Hepatocyte (in vitro differentiated cells): ENCODE measurements around the gene DIAPH2. TPM values are rescaled to one million over a fixed set of nuclear protein-coding genes. Genes with fewer than 3 reads are reported as not detected.

Source experiments
- DNase-seq: peaks from one replicate; pipeline ENCODE4 v3.0.0-alpha.2; 2016; ENCODE audit warnings: low spot score
- H2AFZ ChIP-seq: fragments of 200-600 bp; sonication (generic); 2 replicates; pipeline ENCODE4 v1.6.0; 2016; ENCODE audit warnings: antibody characterized with exemption, mild to moderate bottlenecking
- H3K27ac ChIP-seq: fragments of 200-600 bp; sonication (generic); 2 replicates; pipeline ENCODE4 v1.5.1; 2016; ENCODE audit warnings: mild to moderate bottlenecking
- H3K27me3 ChIP-seq: fragments of 200-600 bp; sonication (generic); 2 replicates; pipeline ENCODE4 v1.6.1; 2016
- H3K36me3 ChIP-seq: fragments of 200-600 bp; sonication (generic); replicated peaks from 2 replicates; pipeline ENCODE4 v1.5.1; 2016; ENCODE audit warnings: low read depth; ENCODE audit not compliant: insufficient read depth
- H3K4me1 ChIP-seq: fragments of 200-600 bp; sonication (generic); 2 replicates; pipeline ENCODE4 v1.5.1; 2016; ENCODE audit warnings: mild to moderate bottlenecking, moderate library complexity; ENCODE audit not compliant: insufficient read depth
- H3K4me2 ChIP-seq: fragments of 200-600 bp; sonication (generic); 2 replicates; pipeline ENCODE4 v1.6.0; 2016
- H3K4me3 ChIP-seq: fragments of 200-600 bp; sonication (generic); 2 replicates; pipeline ENCODE4 v1.5.1; 2016; ENCODE audit warnings: mild to moderate bottlenecking
- H3K79me2 ChIP-seq: fragments of 200-600 bp; sonication (generic); 2 replicates; pipeline ENCODE4 v1.6.0; 2017; ENCODE audit warnings: mild to moderate bottlenecking
- H3K9me2 ChIP-seq: fragments of 200-600 bp; sonication (generic); replicated peaks from 2 replicates; pipeline ENCODE4 v1.6.0; 2017; ENCODE audit warnings: mild to moderate bottlenecking; ENCODE audit not compliant: insufficient read depth
- H3K9me3 ChIP-seq: fragments of 200-600 bp; sonication (generic); 2 replicates; pipeline ENCODE4 v1.5.1; 2016; ENCODE audit warnings: low read depth, mild to moderate bottlenecking
- H4K20me1 ChIP-seq: fragments of 200-600 bp; sonication (generic); 2 replicates; pipeline ENCODE4 v1.6.0; 2016; ENCODE audit warnings: mild to moderate bottlenecking; ENCODE audit not compliant: insufficient read depth, poor library complexity, severe bottlenecking
- CTCF ChIP-seq: fragments of 200-600 bp; sonication (generic); IDR thresholded peaks from 2 replicates; pipeline ENCODE4 v1.5.1; 2016; ENCODE audit warnings: antibody characterized with exemption, mild to moderate bottlenecking; ENCODE audit not compliant: poor library complexity
- EZH2 ChIP-seq: fragments of 200-600 bp; sonication (generic); IDR thresholded peaks from 2 replicates; pipeline ENCODE4 v1.6.1; 2016; ENCODE audit warnings: antibody characterized with exemption, mild to moderate bottlenecking, borderline replicate concordance
- EZH2phosphoT487 ChIP-seq: fragments of 200-600 bp; sonication (generic); IDR thresholded peaks from one replicate; pipeline ENCODE4 v1.6.1; 2018; ENCODE audit warnings: antibody characterized with exemption, mild to moderate bottlenecking, low read depth, moderate library complexity; ENCODE audit not compliant: unreplicated experiment, severe bottlenecking
- WGBS: methylation state at CpG from one replicate; pipeline ENCODE4 v1.1.6; 2016; ENCODE audit warnings: low lambda C conversion rate; ENCODE audit errors: missing lambda C conversion rate; 5-methylcytosine and 5-hydroxymethylcytosine counted together
- polyA plus RNA-seq: library from polyadenylated mRNA; unstranded; fragments of >200 nt; fragmentation: Nextera tagmentation; extraction: Ambion mirVana; gene quantifications from 2 replicates; pipeline ENCODE4 v1.2.1, GENCODE V29; 2016
- total RNA-seq: library from RNA; depleted of rRNA; stranded (reverse); fragments of >200 nt; gene quantifications from 2 replicates; pipeline ENCODE4 v1.2.3, GENCODE V29; 2014

The DIAPH2 gene
- total and polyA plus RNA-seq, 2 experiments from 2014 or later, result 14.8 to 32.4 TPM

- Histone ChIP-seq H3K36me3 (no peaks in the 10 kb centered on the region), H3K9me3 (no peaks in the 10 kb centered on the region), H3K27ac (no peak overlapping the region), H4K20me1 (no peaks in the 10 kb centered on the region), H3K9me2 (no peaks in the 10 kb centered on the region), H3K4me2 (no peak overlapping the region), H2AFZ (no peak overlapping the region), H3K79me2 (peaks cover 62% of the 10 kb centered on the region), H3K27me3 (no peaks in the 10 kb centered on the region), H3K4me3 (no peak overlapping the region), H3K4me1 (peaks cover 9% of the 10 kb centered on the region)
- TF ChIP-seq EZH2 (no peak), EZH2phosphoT487 (no peak), CTCF (no peak)
- no peak for DNase-seq
- WGBS, result 97% methylated on average over 2 of the region's 2 CpGs
Observed at GRCh38 chrX:96687776-96688175, 3.1 kb downstream of the DIAPH2 start.

GRCh38 chrX:96688789-96689188 is 4.1 kb downstream of the DIAPH2 start:
- H3K36me3 ChIP-seq, result no peaks in the 10 kb centered on the region
- H3K9me3 ChIP-seq, result no peaks in the 10 kb centered on the region
- no peak overlapping the region for H3K27ac ChIP-seq
- no peaks in the 10 kb centered on the region for H4K20me1 ChIP-seq
- no peak overlapping the region for H3K4me2 ChIP-seq
- no peak overlapping the region for H3K4me3 ChIP-seq
- H3K27me3 ChIP-seq, result no peaks in the 10 kb centered on the region
- WGBS, result 66% methylated on average over 4 of the region's 4 CpGs
- DNase-seq, result no peak
- H2AFZ ChIP-seq, result no peak overlapping the region
- H3K9me2 ChIP-seq, result no peaks in the 10 kb centered on the region
- peaks cover 65% of the 10 kb centered on the region for H3K79me2 ChIP-seq
- TF ChIP-seq CTCF (no peak), EZH2 (no peak), EZH2phosphoT487 (no peak)
- peaks cover 9% of the 10 kb centered on the region for H3K4me1 ChIP-seq

- peaks cover 73% of the 10 kb centered on the region for H3K79me2 ChIP-seq
- no peak overlapping the region for H3K4me3 ChIP-seq
- H3K4me1 ChIP-seq, result peaks cover 9% of the 10 kb centered on the region
- no peaks in the 10 kb centered on the region for H3K36me3 ChIP-seq
- no peak overlapping the region for H3K4me2 ChIP-seq
- no peak overlapping the region for H2AFZ ChIP-seq
- no peaks in the 10 kb centered on the region for H4K20me1 ChIP-seq
- no peak for DNase-seq
- no peaks in the 10 kb centered on the region for H3K9me2 ChIP-seq
- no peaks in the 10 kb centered on the region for H3K27me3 ChIP-seq
- TF ChIP-seq CTCF, result no peak
- TF ChIP-seq EZH2, result no peak
- TF ChIP-seq EZH2phosphoT487, result no peak
- no peaks in the 10 kb centered on the region for H3K9me3 ChIP-seq
- no peak overlapping the region for H3K27ac ChIP-seq
- WGBS, result 67% methylated on average over 2 of the region's 2 CpGs
Observed at GRCh38 chrX:96689991-96690390, 5.3 kb downstream of the DIAPH2 start.

GRCh38 chrX:96692454-96692853 is 7.8 kb downstream of the DIAPH2 start:
- Histone ChIP-seq H3K9me2 (no peaks in the 10 kb centered on the region), H4K20me1 (no peaks in the 10 kb centered on the region), H3K27me3 (no peaks in the 10 kb centered on the region), H3K9me3 (no peaks in the 10 kb centered on the region), H3K27ac (no peak overlapping the region), H2AFZ (no peak overlapping the region), H3K36me3 (no peaks in the 10 kb centered on the region), H3K4me1 (no peaks in the 10 kb centered on the region), H3K79me2 (peaks cover 63% of the 10 kb centered on the region), H3K4me2 (no peak overlapping the region), H3K4me3 (no peak overlapping the region)
- 83% methylated on average over 1 of the region's 1 CpG for WGBS
- DNase-seq, result no peak
- TF ChIP-seq CTCF (no peak), EZH2phosphoT487 (no peak), EZH2 (no peak)
